ENCODE measurements around the gene MAML3. TPM values are rescaled to one million over a fixed set of nuclear protein-coding genes. Genes with fewer than 3 reads are reported as not detected.

Gene MAML3
- total and polyA plus RNA-seq, 2 of the 13 experiments (the other 11 are each of a cell fraction or from before 2014, with no cell fraction given), result 0.05 to 0.13 TPM

DNA sequence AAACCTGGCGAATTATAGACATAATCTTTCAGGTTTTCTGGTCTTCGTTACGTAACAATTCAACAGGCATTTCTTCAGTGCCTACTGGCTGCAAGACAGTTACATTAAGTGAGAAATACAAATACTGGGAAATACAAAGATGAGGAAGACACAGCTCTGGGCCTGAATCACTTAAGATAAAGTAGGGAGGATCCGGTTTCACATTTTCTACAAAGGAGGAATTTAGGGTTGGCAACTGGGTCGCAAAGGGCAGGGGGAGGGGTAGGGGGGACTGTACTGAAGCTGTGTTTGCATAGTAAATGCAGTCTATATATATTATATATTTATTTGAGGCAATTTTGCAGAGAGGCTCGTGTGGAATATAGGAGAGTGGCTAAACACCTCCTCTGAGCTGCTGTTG lies 107.4 kb downstream of the MAML3 start:
- Histone ChIP-seq H3K36me3 (replicated peaks in 1 of 2; ENCODE audit: control insufficient read depth in 1 of 2, insufficient read depth in 2 of 2, low read length in 2 of 2) (no peaks in the 10 kb centered on the region), H4K20me1 (ENCODE audit: insufficient read depth, low read length) (no peaks in the 10 kb centered on the region), H3K4me1 (ENCODE audit: insufficient read depth, low read length) (peaks cover 20% of the 10 kb centered on the region), H3K9ac (ENCODE audit: insufficient read depth, low read depth, low read length) (no peak overlapping the region), H3K79me2 (ENCODE audit: insufficient read depth, low read length) (no peaks in the 10 kb centered on the region), H3K27me3 (ENCODE audit: control insufficient read depth in 1 of 2, insufficient read depth in 2 of 2, low read length in 2 of 2) (no peaks in the 10 kb centered on the region; a peak in 1 of 5 replicates), H3K9me3 (ENCODE audit: low read length) (no peaks in the 10 kb centered on the region), H3K4me2 (ENCODE audit: low read depth, low read length) (no peak overlapping the region), H3K4me3 (replicated peaks in 1 of 3; ENCODE audit: insufficient read depth in 1 of 3, low read depth in 2 of 3, low read length in 3 of 3) (no peak overlapping the region), H3K27ac (ENCODE audit: extremely low read length, insufficient read depth, low read length) (no peak overlapping the region), H2AFZ (ENCODE audit: low read length) (no peak overlapping the region)
- ChIA-PET CTCF (ENCODE audit: low intra/inter-chr PET ratio, low total read pairs) (no interaction called here), POLR2A (no interaction called here)
- FAIRE-seq, result no peak
- in situ Hi-C loops (cut with HindIII; ENCODE audit: extremely low pct_ligation_motif_present, low pct_unique_long_range_greater_than_20kb) (no loop called here), intact Hi-C loops (cut with micrococcal nuclease; ENCODE audit: unreplicated experiment) (no loop called here)
- no peak for ATAC-seq
- no peak for DNase-seq (ENCODE audit: low spot score)
- no TSS peak for BruUV-seq (replicated peaks)
- WGBS (ENCODE audit: low lambda C conversion rate), result 31% methylated on average over 6 of the region's 6 CpGs
- TF ChIP-seq, protein P1, sequence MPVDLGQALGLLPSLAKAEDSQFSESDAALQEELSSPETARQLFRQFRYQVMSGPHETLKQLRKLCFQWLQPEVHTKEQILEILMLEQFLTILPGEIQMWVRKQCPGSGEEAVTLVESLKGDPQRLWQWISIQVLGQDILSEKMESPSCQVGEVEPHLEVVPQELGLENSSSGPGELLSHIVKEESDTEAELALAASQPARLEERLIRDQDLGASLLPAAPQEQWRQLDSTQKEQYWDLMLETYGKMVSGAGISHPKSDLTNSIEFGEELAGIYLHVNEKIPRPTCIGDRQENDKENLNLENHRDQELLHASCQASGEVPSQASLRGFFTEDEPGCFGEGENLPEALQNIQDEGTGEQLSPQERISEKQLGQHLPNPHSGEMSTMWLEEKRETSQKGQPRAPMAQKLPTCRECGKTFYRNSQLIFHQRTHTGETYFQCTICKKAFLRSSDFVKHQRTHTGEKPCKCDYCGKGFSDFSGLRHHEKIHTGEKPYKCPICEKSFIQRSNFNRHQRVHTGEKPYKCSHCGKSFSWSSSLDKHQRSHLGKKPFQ (CRISPR knock-in tag; IDR thresholded peaks at IDR 0.05; ENCODE audit: insufficient replicate concordance), result no peak
- TF ChIP-seq, protein P2, sequence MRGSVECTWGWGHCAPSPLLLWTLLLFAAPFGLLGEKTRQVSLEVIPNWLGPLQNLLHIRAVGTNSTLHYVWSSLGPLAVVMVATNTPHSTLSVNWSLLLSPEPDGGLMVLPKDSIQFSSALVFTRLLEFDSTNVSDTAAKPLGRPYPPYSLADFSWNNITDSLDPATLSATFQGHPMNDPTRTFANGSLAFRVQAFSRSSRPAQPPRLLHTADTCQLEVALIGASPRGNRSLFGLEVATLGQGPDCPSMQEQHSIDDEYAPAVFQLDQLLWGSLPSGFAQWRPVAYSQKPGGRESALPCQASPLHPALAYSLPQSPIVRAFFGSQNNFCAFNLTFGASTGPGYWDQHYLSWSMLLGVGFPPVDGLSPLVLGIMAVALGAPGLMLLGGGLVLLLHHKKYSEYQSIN (CRISPR knock-in tag; IDR thresholded peaks at IDR 0.05; ENCODE audit: borderline replicate concordance), result no peak
- TF ChIP-seq ZNF282 (IDR thresholded peaks at IDR 0.05; ENCODE audit: partially characterized antibody), result no peak
- no peak for TF ChIP-seq PTBP1 (IDR thresholded peaks at IDR 0.05; ENCODE audit: low read depth, low read length, poor library complexity, severe bottlenecking)
- TF ChIP-seq, protein P3, sequence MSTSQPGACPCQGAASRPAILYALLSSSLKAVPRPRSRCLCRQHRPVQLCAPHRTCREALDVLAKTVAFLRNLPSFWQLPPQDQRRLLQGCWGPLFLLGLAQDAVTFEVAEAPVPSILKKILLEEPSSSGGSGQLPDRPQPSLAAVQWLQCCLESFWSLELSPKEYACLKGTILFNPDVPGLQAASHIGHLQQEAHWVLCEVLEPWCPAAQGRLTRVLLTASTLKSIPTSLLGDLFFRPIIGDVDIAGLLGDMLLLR (CRISPR knock-in tag; IDR thresholded peaks at IDR 0.05), result no peak
- TF ChIP-seq RFXANK (CRISPR knock-in tag; IDR thresholded peaks at IDR 0.05), result no peak
- TF ChIP-seq ZNF138 (CRISPR knock-in tag; IDR thresholded peaks at IDR 0.05; ENCODE audit: low read depth), result no peak
- TF ChIP-seq, protein P4, sequence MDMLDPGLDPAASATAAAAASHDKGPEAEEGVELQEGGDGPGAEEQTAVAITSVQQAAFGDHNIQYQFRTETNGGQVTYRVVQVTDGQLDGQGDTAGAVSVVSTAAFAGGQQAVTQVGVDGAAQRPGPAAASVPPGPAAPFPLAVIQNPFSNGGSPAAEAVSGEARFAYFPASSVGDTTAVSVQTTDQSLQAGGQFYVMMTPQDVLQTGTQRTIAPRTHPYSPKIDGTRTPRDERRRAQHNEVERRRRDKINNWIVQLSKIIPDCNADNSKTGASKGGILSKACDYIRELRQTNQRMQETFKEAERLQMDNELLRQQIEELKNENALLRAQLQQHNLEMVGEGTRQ (IDR thresholded peaks at IDR 0.05; ENCODE audit: low read depth, low read length), result no peak
- TF ChIP-seq, protein P4 (CRISPR knock-in tag; IDR thresholded peaks at IDR 0.05; ENCODE audit: borderline replicate concordance), result no peak
- no peak for TF ChIP-seq KLF12 (CRISPR knock-in tag; IDR thresholded peaks at IDR 0.05; ENCODE audit: borderline replicate concordance)
- no peak for TF ChIP-seq ZNF383 (CRISPR knock-in tag; IDR thresholded peaks at IDR 0.05; ENCODE audit: borderline replicate concordance)
- no peak for TF ChIP-seq MAF1 (CRISPR knock-in tag; IDR thresholded peaks at IDR 0.05; ENCODE audit: borderline replicate concordance)
- TF ChIP-seq, protein P5, sequence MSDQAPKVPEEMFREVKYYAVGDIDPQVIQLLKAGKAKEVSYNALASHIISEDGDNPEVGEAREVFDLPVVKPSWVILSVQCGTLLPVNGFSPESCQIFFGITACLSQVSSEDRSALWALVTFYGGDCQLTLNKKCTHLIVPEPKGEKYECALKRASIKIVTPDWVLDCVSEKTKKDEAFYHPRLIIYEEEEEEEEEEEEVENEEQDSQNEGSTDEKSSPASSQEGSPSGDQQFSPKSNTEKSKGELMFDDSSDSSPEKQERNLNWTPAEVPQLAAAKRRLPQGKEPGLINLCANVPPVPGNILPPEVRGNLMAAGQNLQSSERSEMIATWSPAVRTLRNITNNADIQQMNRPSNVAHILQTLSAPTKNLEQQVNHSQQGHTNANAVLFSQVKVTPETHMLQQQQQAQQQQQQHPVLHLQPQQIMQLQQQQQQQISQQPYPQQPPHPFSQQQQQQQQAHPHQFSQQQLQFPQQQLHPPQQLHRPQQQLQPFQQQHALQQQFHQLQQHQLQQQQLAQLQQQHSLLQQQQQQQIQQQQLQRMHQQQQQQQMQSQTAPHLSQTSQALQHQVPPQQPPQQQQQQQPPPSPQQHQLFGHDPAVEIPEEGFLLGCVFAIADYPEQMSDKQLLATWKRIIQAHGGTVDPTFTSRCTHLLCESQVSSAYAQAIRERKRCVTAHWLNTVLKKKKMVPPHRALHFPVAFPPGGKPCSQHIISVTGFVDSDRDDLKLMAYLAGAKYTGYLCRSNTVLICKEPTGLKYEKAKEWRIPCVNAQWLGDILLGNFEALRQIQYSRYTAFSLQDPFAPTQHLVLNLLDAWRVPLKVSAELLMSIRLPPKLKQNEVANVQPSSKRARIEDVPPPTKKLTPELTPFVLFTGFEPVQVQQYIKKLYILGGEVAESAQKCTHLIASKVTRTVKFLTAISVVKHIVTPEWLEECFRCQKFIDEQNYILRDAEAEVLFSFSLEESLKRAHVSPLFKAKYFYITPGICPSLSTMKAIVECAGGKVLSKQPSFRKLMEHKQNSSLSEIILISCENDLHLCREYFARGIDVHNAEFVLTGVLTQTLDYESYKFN (CRISPR knock-in tag; conservative IDR thresholded peaks at IDR 0.05), result no peak

Measured in HepG2 (cell line).